ENCODE results near the gene CYB5D1.

Gene CYB5D1

DNA sequence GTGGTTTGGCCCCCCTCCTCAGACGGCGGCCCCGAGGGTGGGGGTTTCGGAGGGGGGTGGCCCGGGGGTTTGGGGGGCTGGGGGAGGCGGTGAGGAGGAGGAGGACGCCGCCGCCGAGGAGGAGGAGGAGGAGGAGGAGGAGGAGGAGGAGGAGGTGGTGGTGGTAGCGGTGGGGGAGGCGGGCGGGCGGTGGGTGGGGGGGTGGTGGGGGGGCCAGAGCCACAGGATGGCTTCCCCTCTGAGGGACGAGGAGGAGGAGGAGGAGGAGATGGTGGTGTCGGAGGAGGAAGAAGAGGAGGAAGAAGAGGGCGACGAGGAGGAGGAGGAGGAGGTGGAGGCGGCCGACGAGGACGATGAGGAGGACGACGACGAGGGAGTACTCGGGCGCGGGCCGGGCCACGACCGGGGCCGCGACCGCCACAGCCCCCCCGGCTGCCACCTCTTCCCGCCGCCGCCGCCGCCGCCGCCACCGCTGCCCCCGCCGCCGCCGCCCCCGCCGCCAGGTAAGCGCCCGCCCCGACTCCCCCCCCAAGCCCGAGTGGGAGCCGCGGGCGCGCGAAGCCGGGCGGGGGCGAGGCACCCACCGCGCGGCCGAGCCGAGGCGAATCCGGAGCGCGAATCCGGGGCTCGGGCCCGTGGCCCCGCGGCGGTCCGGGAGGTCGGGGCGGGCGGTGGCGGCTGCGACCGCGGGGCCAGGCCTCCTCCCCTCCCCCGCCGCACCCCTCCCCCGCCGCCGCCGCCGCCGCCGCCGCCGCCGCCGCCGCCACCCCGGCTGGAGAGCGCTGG is 27.0 kb downstream of the CYB5D1 start:
- DNase-seq (ENCODE audit: low read depth), result no peak
- TF ChIP-seq, protein P1, sequence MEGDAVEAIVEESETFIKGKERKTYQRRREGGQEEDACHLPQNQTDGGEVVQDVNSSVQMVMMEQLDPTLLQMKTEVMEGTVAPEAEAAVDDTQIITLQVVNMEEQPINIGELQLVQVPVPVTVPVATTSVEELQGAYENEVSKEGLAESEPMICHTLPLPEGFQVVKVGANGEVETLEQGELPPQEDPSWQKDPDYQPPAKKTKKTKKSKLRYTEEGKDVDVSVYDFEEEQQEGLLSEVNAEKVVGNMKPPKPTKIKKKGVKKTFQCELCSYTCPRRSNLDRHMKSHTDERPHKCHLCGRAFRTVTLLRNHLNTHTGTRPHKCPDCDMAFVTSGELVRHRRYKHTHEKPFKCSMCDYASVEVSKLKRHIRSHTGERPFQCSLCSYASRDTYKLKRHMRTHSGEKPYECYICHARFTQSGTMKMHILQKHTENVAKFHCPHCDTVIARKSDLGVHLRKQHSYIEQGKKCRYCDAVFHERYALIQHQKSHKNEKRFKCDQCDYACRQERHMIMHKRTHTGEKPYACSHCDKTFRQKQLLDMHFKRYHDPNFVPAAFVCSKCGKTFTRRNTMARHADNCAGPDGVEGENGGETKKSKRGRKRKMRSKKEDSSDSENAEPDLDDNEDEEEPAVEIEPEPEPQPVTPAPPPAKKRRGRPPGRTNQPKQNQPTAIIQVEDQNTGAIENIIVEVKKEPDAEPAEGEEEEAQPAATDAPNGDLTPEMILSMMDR (IDR thresholded peaks at IDR 0.05; ENCODE audit: control insufficient read depth, extremely low read depth, insufficient read depth), result no peak

DNA sequence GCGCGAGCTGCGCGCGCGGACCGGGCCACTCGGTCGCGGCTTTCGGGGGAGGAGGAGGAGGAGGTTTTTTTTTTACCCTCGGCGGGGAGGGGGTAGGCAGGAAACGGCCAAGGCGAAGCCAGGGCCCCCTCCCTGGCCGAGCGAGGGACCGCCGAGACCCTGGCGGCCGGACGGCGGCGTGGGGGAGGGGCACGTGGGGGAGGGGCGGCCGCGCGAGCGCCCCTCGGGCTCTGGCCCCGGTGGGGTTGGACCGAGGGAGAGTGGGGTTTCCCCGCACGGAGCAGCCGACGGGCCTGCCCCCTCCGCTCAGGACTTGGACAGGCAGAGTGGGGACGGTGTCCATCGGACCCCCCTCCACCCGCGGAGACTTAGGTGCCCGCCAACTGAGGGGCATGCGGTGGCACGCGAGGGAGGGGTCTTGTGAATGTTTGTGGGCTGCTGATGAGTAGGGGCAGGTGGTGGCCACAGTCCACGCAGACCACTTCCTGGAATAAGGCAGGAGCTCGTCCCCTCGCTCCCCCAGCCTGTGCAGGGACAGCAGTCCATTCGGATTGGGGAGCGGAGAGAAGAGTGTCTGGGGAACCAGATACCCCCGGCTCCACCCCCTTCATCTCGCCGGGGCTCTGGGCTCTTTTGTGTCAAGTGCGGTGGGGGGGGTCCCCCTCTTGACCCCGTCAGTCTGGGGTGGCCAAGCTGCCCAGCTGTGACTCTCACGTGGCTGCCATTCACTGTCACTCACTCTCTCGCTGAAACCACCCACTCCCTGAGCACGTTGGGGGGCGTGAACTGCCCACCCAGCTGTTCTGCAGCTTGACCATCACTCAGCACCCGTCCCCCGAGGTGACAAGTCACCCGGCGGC is 27.8 kb downstream of the CYB5D1 start:
- TF ChIP-seq, protein P1 (IDR thresholded peaks at IDR 0.05; ENCODE audit: control insufficient read depth, extremely low read depth, insufficient read depth), result 0 out of 2 replicates have a peak, but pooled peaks have one; percentile 14
- peak overlapping the region; percentile 77 for H3K4me3 ChIP-seq (ENCODE audit: low read depth, low read length)
- no peak for DNase-seq (ENCODE audit: low read depth)

More for the DNA sequence above, 27.0 kb downstream of the CYB5D1 start:
- peak overlapping the region; percentile 77 for H3K4me3 ChIP-seq (ENCODE audit: low read depth, low read length)

DNA sequence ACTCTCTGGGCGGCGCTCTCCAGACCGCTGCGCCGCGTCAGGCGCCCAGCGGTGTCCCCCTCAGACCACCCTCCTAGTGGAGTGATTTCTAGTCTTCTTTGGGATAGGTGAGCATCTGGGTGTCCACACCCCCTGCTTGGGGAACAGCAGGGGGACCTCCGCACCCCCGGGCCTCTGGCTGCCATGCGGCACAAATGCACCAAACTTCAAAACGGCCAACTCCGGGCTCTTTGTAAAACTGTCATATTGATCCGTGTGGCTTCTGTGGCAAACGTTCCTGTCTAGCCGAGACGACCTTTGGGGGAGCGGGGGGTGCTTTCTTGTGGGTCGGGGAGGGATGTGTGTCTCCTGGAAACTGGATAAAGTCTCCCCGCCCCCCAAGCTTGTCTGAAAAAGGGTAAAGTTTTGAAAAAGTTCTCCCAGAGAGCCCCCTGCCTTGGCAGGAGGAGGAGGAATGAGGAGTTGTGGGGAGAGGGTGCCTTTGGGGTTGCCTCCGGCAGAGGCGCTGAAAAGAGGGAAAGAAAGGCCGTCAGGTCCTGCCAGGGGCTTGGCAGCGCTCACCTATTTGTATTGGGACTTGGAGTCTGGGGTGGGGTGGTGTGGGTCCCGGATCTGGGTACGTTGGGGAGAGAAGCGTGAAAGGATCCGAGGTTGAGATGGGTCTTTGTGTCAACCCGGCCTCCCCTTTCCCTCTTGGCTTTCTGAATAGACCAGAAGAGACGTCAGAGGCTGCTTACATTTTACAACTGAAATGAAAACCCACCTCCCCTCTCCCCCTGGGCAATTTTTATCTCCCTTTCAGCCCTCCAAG is 28.6 kb downstream of the CYB5D1 start:
- TF ChIP-seq, protein P1 (IDR thresholded peaks at IDR 0.05; ENCODE audit: control insufficient read depth, extremely low read depth, insufficient read depth), result peak; percentile 5; the same call in 1 of the 2 replicates
- H3K4me3 ChIP-seq (ENCODE audit: low read depth, low read length), result peak overlapping the region; percentile 77
- DNase-seq (ENCODE audit: low read depth), result no peak

DNA sequence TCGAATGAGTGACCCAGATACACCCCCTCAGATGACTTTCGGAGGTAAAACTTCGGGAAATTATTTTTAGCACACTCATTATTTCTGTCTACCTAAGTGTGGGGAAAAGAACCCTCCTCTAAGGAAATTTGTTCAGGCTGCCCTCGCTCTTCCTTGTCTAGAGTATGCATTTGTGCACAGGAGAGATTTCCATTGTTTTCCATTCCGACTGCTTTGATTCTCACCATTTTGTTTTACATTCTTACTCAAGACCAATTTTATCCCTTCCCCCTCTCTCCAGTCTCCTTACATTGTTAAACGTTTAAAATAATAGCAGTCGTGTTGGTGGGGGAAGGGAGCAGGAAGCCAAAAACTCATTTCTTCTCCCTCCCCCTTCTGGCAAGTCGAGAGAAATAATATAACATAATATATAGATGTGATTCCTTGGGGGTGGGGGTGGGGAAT is 29.3 kb downstream of the CYB5D1 start:
- no peak for DNase-seq (ENCODE audit: low read depth)
- TF ChIP-seq, protein P1 (IDR thresholded peaks at IDR 0.05; ENCODE audit: control insufficient read depth, extremely low read depth, insufficient read depth), result peak; percentile 25; the same call in 1 of the 2 replicates
- peak overlapping the region; percentile 77 for H3K4me3 ChIP-seq (ENCODE audit: low read depth, low read length)

DNA sequence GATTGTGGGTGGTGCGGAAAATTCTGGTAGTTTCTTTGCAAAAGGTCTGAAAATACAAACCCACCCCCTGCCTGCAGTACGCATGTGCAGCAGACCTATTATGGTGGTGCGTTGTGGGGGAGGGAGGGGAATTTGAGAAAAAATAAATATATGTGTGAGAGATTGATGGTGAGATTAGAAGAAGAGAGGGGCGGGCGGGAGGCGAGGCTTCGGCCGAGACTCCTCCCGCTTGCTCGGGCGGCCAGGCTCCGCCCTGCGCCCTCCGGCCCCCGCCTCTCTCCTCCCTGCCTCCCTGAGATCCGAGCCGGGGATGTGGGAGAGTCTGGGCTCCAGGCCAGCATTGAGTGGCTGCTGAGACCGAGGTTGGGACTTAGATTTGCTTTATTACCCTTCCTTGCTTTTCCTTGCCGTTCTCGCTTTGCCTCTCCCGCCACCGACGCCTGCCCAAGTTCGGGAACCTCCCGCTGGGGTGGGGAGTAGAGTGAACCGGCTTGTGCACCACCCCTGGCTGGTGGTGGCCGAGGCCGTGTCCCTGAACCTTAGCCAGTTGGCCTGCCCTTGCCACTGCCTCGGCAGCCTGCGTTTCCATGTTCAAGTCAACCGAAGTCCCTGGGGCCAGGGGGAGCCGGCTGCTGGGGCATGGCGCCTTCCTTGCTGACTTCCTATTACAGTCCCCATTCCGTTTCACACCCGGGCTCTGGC is 29.8 kb downstream of the CYB5D1 start:
- TF ChIP-seq, protein P1 (IDR thresholded peaks at IDR 0.05; ENCODE audit: control insufficient read depth, extremely low read depth, insufficient read depth), result no peak
- H3K4me3 ChIP-seq (ENCODE audit: low read depth, low read length), result peak overlapping the region; percentile 50
- peak; percentile 99 for DNase-seq (ENCODE audit: low read depth)

Measured in LNCaP clone FGC (cell line).